Breast epithelium (tissue), 4 donors: Measurements from ENCODE around the gene P2RY6. TPM values are rescaled to one million over a fixed set of nuclear protein-coding genes. Genes with fewer than 3 reads are reported as not detected.
A peak's percentile ranks its signal among the peaks of the same experiment; 100 is the strongest.

ENCODE experiments used
- DNase-seq, 2 donors: peaks; one replicate each; pipeline ENCODE4 v3.0.0-alpha.2; 2019; ENCODE audit warnings: low spot score in 2 of 2
- H3K27ac ChIP-seq, 2 donors: fragments of 200-600 bp; sonication (generic) in 1 of 2; one replicate each; pipeline ENCODE4 v1.5.1; 2016 to 2019; ENCODE audit warnings: mild to moderate bottlenecking in 1 of 2
- H3K27me3 ChIP-seq, 2 donors: fragments of 200-600 bp; sonication (generic) in 1 of 2; one replicate each; pipeline versions ENCODE4 v1.5.1 to v1.6.0; 2017 to 2019; ENCODE audit warnings: control low read depth in 1 of 2, mild to moderate bottlenecking in 1 of 2
- H3K36me3 ChIP-seq: fragments of 200-600 bp; one replicate; pipeline ENCODE4 v1.5.1; 2019
- H3K4me1 ChIP-seq, 2 donors: fragments of 200-600 bp; sonication (generic); one replicate each; pipeline ENCODE4 v1.5.1; 2016 to 2019; ENCODE audit warnings: control low read depth in 1 of 2
- H3K4me3 ChIP-seq, 3 donors: fragments of 200-600 bp; sonication (generic); 1 replicate in 2 of 3; 2 replicates in 1 of 3; pipeline ENCODE4 v1.5.1; 2016 to 2019; ENCODE audit warnings: mild to moderate bottlenecking in 3 of 3, moderate library complexity in 2 of 3
- H3K9me3 ChIP-seq, 2 donors: fragments of 200-600 bp; sonication (generic) in 1 of 2; one replicate each; pipeline ENCODE4 v1.5.1; 2016 to 2019; ENCODE audit warnings: control low read depth in 1 of 2
- CTCF ChIP-seq, 3 donors: fragments of 450-650 bp; IDR thresholded peaks; one replicate each; pipeline ENCODE4 v1.5.1; 2016 to 2017; ENCODE audit warnings: antibody characterized with exemption in 3 of 3, mild to moderate bottlenecking in 3 of 3, moderate library complexity in 3 of 3
- POLR2A ChIP-seq: fragments of 450-650 bp; IDR thresholded peaks from one replicate; pipeline ENCODE4 v1.6.1; 2016; ENCODE audit warnings: antibody characterized with exemption, mild to moderate bottlenecking, moderate library complexity
- POLR2AphosphoS5 ChIP-seq, 3 donors: sonication (generic); formaldehyde crosslinking; IDR thresholded peaks; one replicate each; pipeline ENCODE4 v1.6.1; 2017; ENCODE audit warnings: antibody characterized with exemption in 3 of 3
- intact Hi-C: fragments of 100-400 bp; cut with DNase I; formaldehyde crosslinking; loops from one replicate; pipeline ENCODE4 v1.15.1; 2023; ENCODE audit warnings: low total_unique reads
- total RNA-seq, 3 donors: library from RNA; depleted of rRNA; stranded (reverse); fragments of >200 nt; gene quantifications; one replicate each; pipeline ENCODE4 v1.1.0, GENCODE V29; 2016

The P2RY6 gene
- total RNA-seq, 3 donors from 2014 or later: 1.6 to 3.4 (median 1.9) TPM

- no peak for DNase-seq
- Histone ChIP-seq H3K27me3 (no peaks in the 10 kb centered on the region), H3K4me3 (no peak overlapping the region), H3K27ac (no peak overlapping the region), H3K36me3 (no peaks in the 10 kb centered on the region), H3K4me1 (no peaks in the 10 kb centered on the region), H3K9me3 (no peaks in the 10 kb centered on the region)
- no peak for TF ChIP-seq POLR2AphosphoS5 (IDR thresholded peaks at IDR 0.05)
- TF ChIP-seq CTCF (IDR thresholded peaks at IDR 0.05): no peak
- TF ChIP-seq POLR2A: no peak
- intact Hi-C loops: no loop called here
Observed at GRCh38 chr11:73239111-73239521, 33.0 kb upstream of the P2RY6 start.

- H3K9me3 ChIP-seq: no peaks in the 10 kb centered on the region
- no peak for DNase-seq
- no peaks in the 10 kb centered on the region for H3K4me1 ChIP-seq
- no peak overlapping the region for H3K4me3 ChIP-seq
- TF ChIP-seq POLR2AphosphoS5 (IDR thresholded peaks at IDR 0.05): no peak
- TF ChIP-seq CTCF (IDR thresholded peaks at IDR 0.05): no peak
- no peak for TF ChIP-seq POLR2A
- H3K27ac ChIP-seq: no peak overlapping the region
- no peaks in the 10 kb centered on the region for H3K36me3 ChIP-seq
- no peaks in the 10 kb centered on the region for H3K27me3 ChIP-seq
- intact Hi-C loops: no loop called here
Observed at GRCh38 chr11:73239571-73240189, 32.5 kb upstream of the P2RY6 start.

GRCh38 chr11:73240190-73240781, 31.9 kb upstream of the P2RY6 start:
- Histone ChIP-seq H3K36me3 (no peaks in the 10 kb centered on the region), H3K4me1 (no peaks in the 10 kb centered on the region), H3K4me3 (no peak overlapping the region), H3K27me3 (no peaks in the 10 kb centered on the region), H3K27ac (peak overlapping the region in 1 of 2 donors; percentile 29), H3K9me3 (no peaks in the 10 kb centered on the region)
- intact Hi-C loops: no loop called here
- DNase-seq: no peak
- TF ChIP-seq CTCF (IDR thresholded peaks at IDR 0.05) (no peak), POLR2A (no peak)

GRCh38 chr11:73241300-73241699, 30.8 kb upstream of the P2RY6 start:
- TF ChIP-seq POLR2AphosphoS5 (IDR thresholded peaks at IDR 0.05): no peak
- TF ChIP-seq CTCF (IDR thresholded peaks at IDR 0.05): no peak
- no peak for TF ChIP-seq POLR2A
- intact Hi-C loops: no loop called here

GRCh38 chr11:73242251-73243092, 29.7 kb upstream of the P2RY6 start:
- intact Hi-C loops: no loop called here
- Histone ChIP-seq H3K9me3 (no peaks in the 10 kb centered on the region), H3K4me3 (peak overlapping the region in 2 of 3 donors; percentile 18 to 55), H3K27ac (no peak overlapping the region), H3K27me3 (no peaks in the 10 kb centered on the region), H3K36me3 (no peaks in the 10 kb centered on the region), H3K4me1 (no peaks in the 10 kb centered on the region)
- peak; percentile 54 to 70 for DNase-seq
- TF ChIP-seq POLR2AphosphoS5 (IDR thresholded peaks at IDR 0.05): no peak
- TF ChIP-seq POLR2A: no peak
- peak; percentile 76 to 91 (median 82) for TF ChIP-seq CTCF (IDR thresholded peaks at IDR 0.05)

More at GRCh38 chr11:73241300-73241699, 30.8 kb upstream of the P2RY6 start:
- no peaks in the 10 kb centered on the region for H3K36me3 ChIP-seq
- H3K27me3 ChIP-seq: no peaks in the 10 kb centered on the region
- no peak for DNase-seq
- no peaks in the 10 kb centered on the region for H3K4me1 ChIP-seq
- H3K9me3 ChIP-seq: no peaks in the 10 kb centered on the region
- H3K27ac ChIP-seq: no peak overlapping the region
- H3K4me3 ChIP-seq: no peak overlapping the region
